IMR-90 (cell line): ENCODE results near the gene ACTC1. TPM values are rescaled to one million over a fixed set of nuclear protein-coding genes. Genes with fewer than 3 reads are reported as not detected.

ENCODE experiments used
- ATAC-seq: fragments of 200-7000 bp; cut with Tn5 transposase; 2 replicates; pipeline ENCODE4 v1.9.1; 2020; ENCODE audit warnings: low read depth, mild to moderate bottlenecking, moderate library complexity
- BruUV-seq: library from RNA; stranded (reverse); fragments of 400-500 nt; replicated peaks from 2 replicates; lab custom pipeline; 2021; lab: Mats Ljungman, UMichigan
- CTCF ChIA-PET: fragments of 300-600 bp; formaldehyde crosslinking; extraction: SDS; loops from one replicate; lab custom pipeline; 2021; ENCODE audit warnings: antibody characterized with exemption; lab: Yijun Ruan, JAX
- POLR2A ChIA-PET: fragments of 300-600 bp; sonication (Branson Sonifier 250); formaldehyde crosslinking; loops from one replicate; lab custom pipeline; 2022; ENCODE audit warnings: antibody characterized with exemption; ENCODE audit not compliant: unreplicated experiment; lab: Charles Lee
- DNase-seq: peaks from one replicate; pipeline ENCODE4 v3.0.0; 2013
- H2AFZ ChIP-seq: replicated peaks from 2 replicates; pipeline ENCODE3; 2013; ENCODE audit warnings: low read length, mild to moderate bottlenecking; ENCODE audit not compliant: poor library complexity
- H2AK5ac ChIP-seq: 2 replicates; pipeline ENCODE4 v1.6.1; 2013; ENCODE audit warnings: low read depth, low read length, inconsistent platforms
- H2AK9ac ChIP-seq: replicated peaks from 2 replicates; pipeline ENCODE3; 2013; ENCODE audit warnings: mild to moderate bottlenecking, low read depth, low read length, moderate library complexity; ENCODE audit not compliant: poor library complexity
- H2BK120ac ChIP-seq: 2 replicates; pipeline ENCODE4 v1.6.1; 2013; ENCODE audit warnings: low read depth, low read length, inconsistent platforms
- H2BK15ac ChIP-seq: 3 replicates; pipeline ENCODE4 v1.6.1; 2013; ENCODE audit warnings: low read depth, low read length, inconsistent platforms
- H2BK20ac ChIP-seq: 2 replicates; pipeline ENCODE4 v1.6.1; 2013; ENCODE audit warnings: low read depth, mild to moderate bottlenecking, inconsistent platforms, low read length, moderate library complexity
- H2BK5ac ChIP-seq: 2 replicates; pipeline ENCODE4 v1.6.1; 2013; ENCODE audit warnings: mild to moderate bottlenecking, low read depth, low read length, inconsistent platforms; ENCODE audit not compliant: poor library complexity, severe bottlenecking
- H3K14ac ChIP-seq: replicated peaks from 2 replicates; pipeline ENCODE4 v1.6.1; 2013; ENCODE audit warnings: low read depth, low read length, inconsistent platforms
- H3K18ac ChIP-seq: 2 replicates; pipeline ENCODE4 v1.6.1; 2013; ENCODE audit warnings: low read depth, low read length, control low read depth
- H3K23ac ChIP-seq: 2 replicates; pipeline ENCODE4 v1.6.1; 2013; ENCODE audit warnings: low read depth, low read length, inconsistent platforms
- H3K27ac ChIP-seq: 2 replicates; pipeline ENCODE4 v1.5.1; 2013; ENCODE audit warnings: mild to moderate bottlenecking, control low read depth, low read length; ENCODE audit not compliant: insufficient read depth
- H3K27me3 ChIP-seq: 2 replicates; pipeline ENCODE4 v1.6.1; 2013; ENCODE audit warnings: low read length; ENCODE audit not compliant: control insufficient read depth, insufficient read depth
- H3K36me3 ChIP-seq: 2 replicates; pipeline ENCODE4 v1.6.1; 2013; ENCODE audit warnings: low read length, mixed read lengths; ENCODE audit not compliant: control insufficient read depth, insufficient read depth
- H3K4ac ChIP-seq: 2 replicates; pipeline ENCODE4 v1.6.1; 2013; ENCODE audit warnings: low read depth, low read length, inconsistent platforms
- H3K4me1 ChIP-seq: 2 replicates; pipeline ENCODE4 v1.6.1; 2013; ENCODE audit warnings: low read length, mixed read lengths; ENCODE audit not compliant: control insufficient read depth, insufficient read depth
- H3K4me2 ChIP-seq: 2 replicates; pipeline ENCODE4 v1.6.1; 2013; ENCODE audit warnings: low read depth, mild to moderate bottlenecking, control low read depth, low read length, moderate library complexity
- H3K4me3 ChIP-seq: 2 replicates; pipeline ENCODE4 v1.5.1; 2013; ENCODE audit warnings: low read depth, mild to moderate bottlenecking, control low read depth, low read length, moderate library complexity; ENCODE audit not compliant: insufficient read depth
- H3K56ac ChIP-seq: 2 replicates; pipeline ENCODE4 v1.6.1; 2013; ENCODE audit warnings: low read length, inconsistent platforms; ENCODE audit not compliant: insufficient read depth; ENCODE audit errors: extremely low read depth
- H3K79me1 ChIP-seq, 2 experiments: 2 replicates each; pipeline ENCODE4 v1.6.1; 2013; ENCODE audit warnings: low read length in 2 of 2, inconsistent platforms in 1 of 2, low read depth in 1 of 2
- H3K9ac ChIP-seq: 2 replicates; pipeline ENCODE4 v1.6.1; 2013; ENCODE audit warnings: low read depth, low read length, control low read depth
- H3K9me1 ChIP-seq: 2 replicates; pipeline ENCODE4 v1.6.1; 2013; ENCODE audit warnings: low read length, inconsistent platforms; ENCODE audit not compliant: insufficient read depth
- H3K9me3 ChIP-seq: 2 replicates; pipeline ENCODE4 v1.6.1; 2013; ENCODE audit warnings: low read length; ENCODE audit not compliant: control insufficient read depth, insufficient read depth
- H4K20me1 ChIP-seq: 2 replicates; pipeline ENCODE4 v1.6.1; 2013; ENCODE audit warnings: low read length, inconsistent platforms; ENCODE audit not compliant: insufficient read depth
- H4K5ac ChIP-seq: 2 replicates; pipeline ENCODE4 v1.6.1; 2013; ENCODE audit warnings: mild to moderate bottlenecking, low read depth, low read length, control low read depth
- H4K8ac ChIP-seq, 2 experiments: 2 replicates each; pipeline ENCODE4 v1.6.1; 2013; ENCODE audit warnings: low read depth in 2 of 2, low read length in 2 of 2, control low read depth in 1 of 2, inconsistent platforms in 1 of 2
- H4K91ac ChIP-seq: 2 replicates; pipeline ENCODE4 v1.6.1; 2013; ENCODE audit warnings: low read depth, low read length, inconsistent platforms; ENCODE audit not compliant: insufficient read depth
- BHLHE40 ChIP-seq: fragments of 150-350 bp; IDR thresholded peaks from 2 replicates; pipeline ENCODE4 v1.6.1; 2016; ENCODE audit warnings: mild to moderate bottlenecking, low read depth, low read length
- CEBPB ChIP-seq: IDR thresholded peaks from 2 replicates; pipeline ENCODE4 v1.6.1; 2012; ENCODE audit warnings: low read depth, low read length, improper control_type of control experiment
- CHD1 ChIP-seq: IDR thresholded peaks from 2 replicates; pipeline ENCODE4 v1.6.1; 2012; ENCODE audit warnings: low read depth, low read length, improper control_type of control experiment
- CTCF ChIP-seq: conservative IDR thresholded peaks from 2 replicates; pipeline ENCODE4 v1.5.1; 2012; ENCODE audit warnings: mild to moderate bottlenecking, low read depth, low read length, improper control_type of control experiment
- ELK1 ChIP-seq: fragments of 150-350 bp; IDR thresholded peaks from 2 replicates; pipeline ENCODE4 v1.6.1; 2016; ENCODE audit warnings: low read depth, mild to moderate bottlenecking, low read length, moderate library complexity, borderline replicate concordance
- FOS ChIP-seq: fragments of 150-350 bp; IDR thresholded peaks from 2 replicates; pipeline ENCODE4 v1.6.1; 2016; ENCODE audit warnings: low read depth, low read length
- MAZ ChIP-seq: IDR thresholded peaks from 2 replicates; pipeline ENCODE4 v1.6.1; 2012; ENCODE audit warnings: low read depth, mild to moderate bottlenecking, low read length, improper control_type of control experiment, moderate library complexity, borderline replicate concordance
- MXI1 ChIP-seq: IDR thresholded peaks from 2 replicates; pipeline ENCODE4 v1.6.1; 2012; ENCODE audit warnings: low read depth, mild to moderate bottlenecking, low read length, moderate library complexity, borderline replicate concordance
- RAD21 ChIP-seq: IDR thresholded peaks from 2 replicates; pipeline ENCODE4 v1.6.1; 2012; ENCODE audit warnings: low read length, improper control_type of control experiment
- RCOR1 ChIP-seq: IDR thresholded peaks from 2 replicates; pipeline ENCODE4 v1.6.1; 2012; ENCODE audit warnings: mild to moderate bottlenecking, low read length, improper control_type of control experiment; ENCODE audit not compliant: insufficient replicate concordance
- RFX5 ChIP-seq: IDR thresholded peaks from 2 replicates; pipeline ENCODE4 v1.8.0; 2012; ENCODE audit warnings: low read depth, mild to moderate bottlenecking, low read length, moderate library complexity
- SMC3 ChIP-seq: fragments of 150-350 bp; IDR thresholded peaks from 2 replicates; pipeline ENCODE4 v1.6.1; 2016; ENCODE audit warnings: low read depth, mild to moderate bottlenecking, antibody characterized with exemption, low read length, moderate library complexity
- WGBS, 2 experiments: methylation state at CpG; one replicate each; pipeline versions ENCODE4 v1.1.5 to v1.1.7; 2013; ENCODE audit warnings: missing lambda C conversion rate in 2 of 2; ENCODE audit not compliant: insufficient read length in 1 of 2; ENCODE audit errors: extremely low coverage in 2 of 2; 5-methylcytosine and 5-hydroxymethylcytosine counted together
- dilution Hi-C: fragments of 300-500 bp; cut with HindIII; formaldehyde crosslinking; loops from one replicate; pipeline ENCODE4 v1.14.3; 2018; ENCODE audit warnings: low sequenced_read_pairs; ENCODE audit not compliant: unreplicated experiment
- in situ Hi-C: fragments of 300-500 bp; cut with MboI; formaldehyde crosslinking; loops from 3 replicates; pipeline ENCODE4 v1.14.3; 2019; ENCODE audit warnings: low sequenced_read_pairs, inconsistent platforms, mixed read lengths
- intact Hi-C: fragments of 100-400 bp; cut with micrococcal nuclease; formaldehyde crosslinking; loops from 2 replicates; pipeline ENCODE4 v1.10.0; 2022
- polyA plus RNA-seq, 3 experiments: library from polyadenylated mRNA; depleted of rRNA; stranded (reverse); fragments of >200 nt; gene quantifications; 2 replicates each; pipeline ENCODE4 v1.2.3, GENCODE V29; 2012; ENCODE audit warnings: low replicate concordance in 1 of 3
- total RNA-seq: library from RNA; depleted of rRNA; stranded (reverse); fragments of >200 nt; gene quantifications from 2 replicates; pipeline ENCODE4 v1.2.3, GENCODE V29; 2012
- TF ChIP-seq, protein P1 (sequence below): fragments of 150-350 bp; IDR thresholded peaks from 2 replicates; pipeline ENCODE4 v1.6.1; 2017; ENCODE audit warnings: mild to moderate bottlenecking, antibody characterized with exemption, low read length, low read depth

The ACTC1 gene
- total and polyA plus RNA-seq, 2 of the 4 experiments (the other 2 are of a cell fraction): 1.1 to 2.8 TPM

DNA sequence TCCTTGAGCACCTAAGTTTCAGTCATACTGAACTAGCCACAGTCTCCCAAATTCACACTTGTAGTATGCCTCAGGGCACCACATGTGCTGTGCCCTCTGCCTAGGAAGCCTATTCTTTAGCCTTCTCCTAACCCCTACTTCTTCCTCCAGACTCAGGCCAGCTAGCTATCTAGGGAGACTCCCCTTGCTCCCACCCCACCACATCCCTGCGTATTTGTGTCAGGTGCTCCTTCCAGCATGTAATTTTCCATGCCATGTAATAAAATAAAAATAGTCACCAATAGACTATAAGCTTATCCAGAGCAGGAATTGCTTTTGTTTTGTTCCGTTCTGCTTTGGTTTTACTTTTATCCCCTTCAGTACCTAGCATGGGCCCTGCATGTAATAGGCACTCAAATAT lies 25.6 kb downstream of the ACTC1 start:
- no peak overlapping the region for H3K4me2 ChIP-seq
- no peak overlapping the region for H2AK5ac ChIP-seq
- CTCF ChIA-PET: no interaction called here
- no peak overlapping the region for H3K56ac ChIP-seq
- no peak for TF ChIP-seq RCOR1
- no peak for TF ChIP-seq CHD1
- TF ChIP-seq BHLHE40: no peak
- no peak for TF ChIP-seq RAD21
- TF ChIP-seq RFX5: no peak
- no peak for TF ChIP-seq MXI1
- TF ChIP-seq FOS: no peak
- no peak for TF ChIP-seq CEBPB
- TF ChIP-seq ELK1: no peak
- TF ChIP-seq MAZ: no peak
- TF ChIP-seq, protein P1, sequence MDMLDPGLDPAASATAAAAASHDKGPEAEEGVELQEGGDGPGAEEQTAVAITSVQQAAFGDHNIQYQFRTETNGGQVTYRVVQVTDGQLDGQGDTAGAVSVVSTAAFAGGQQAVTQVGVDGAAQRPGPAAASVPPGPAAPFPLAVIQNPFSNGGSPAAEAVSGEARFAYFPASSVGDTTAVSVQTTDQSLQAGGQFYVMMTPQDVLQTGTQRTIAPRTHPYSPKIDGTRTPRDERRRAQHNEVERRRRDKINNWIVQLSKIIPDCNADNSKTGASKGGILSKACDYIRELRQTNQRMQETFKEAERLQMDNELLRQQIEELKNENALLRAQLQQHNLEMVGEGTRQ: no peak
- no peak for TF ChIP-seq SMC3
- no peak for TF ChIP-seq CTCF
- H2BK20ac ChIP-seq: no peak overlapping the region
- no peaks in the 10 kb centered on the region; the same call in 1 of the 2 replicates for H3K9me1 ChIP-seq
- no peak overlapping the region for H2AK9ac ChIP-seq
- H3K9ac ChIP-seq: no peak overlapping the region
- H3K23ac ChIP-seq: no peak overlapping the region
- H3K36me3 ChIP-seq: no peaks in the 10 kb centered on the region
- H4K5ac ChIP-seq: no peak overlapping the region
- H4K8ac ChIP-seq: no peak overlapping the region
- no peaks in the 10 kb centered on the region for H3K79me1 ChIP-seq
- no CpG with 5 or more reads among the region's 2 CpGs for WGBS, 2 experiments
- H3K27ac ChIP-seq: no peak overlapping the region
- intact Hi-C loops: no loop called here
- H3K4me3 ChIP-seq: no peak overlapping the region
- in situ Hi-C loops: no loop called here
- ATAC-seq (no peak), DNase-seq (no peak)
- H3K4me1 ChIP-seq: no peaks in the 10 kb centered on the region
- H3K18ac ChIP-seq: no peak overlapping the region
- H3K27me3 ChIP-seq: peaks cover 20% of the 10 kb centered on the region
- no peak overlapping the region for H2AFZ ChIP-seq
- H4K91ac ChIP-seq: no peak overlapping the region
- H2BK5ac ChIP-seq: no peak overlapping the region
- dilution Hi-C loops: no loop called here
- H3K4ac ChIP-seq: no peak overlapping the region
- no peak overlapping the region for H3K14ac ChIP-seq
- H3K9me3 ChIP-seq: no peaks in the 10 kb centered on the region
- POLR2A ChIA-PET: no interaction called here
- H2BK15ac ChIP-seq: no peak overlapping the region
- no peaks in the 10 kb centered on the region for H4K20me1 ChIP-seq
- no peak overlapping the region for H2BK120ac ChIP-seq
- BruUV-seq: no TSS peak
